Liver (tissue), 9 donors: ENCODE measurements around the gene CBL. TPM values are rescaled to one million over a fixed set of nuclear protein-coding genes. Genes with fewer than 3 reads are reported as not detected.

Experiments used
- DNase-seq: peaks from one replicate; pipeline ENCODE4 v3.0.0-alpha.2; 2017; ENCODE audit warnings: low spot score
- H3K27ac ChIP-seq, 2 donors: one replicate each; pipeline ENCODE4 v1.7.0; 2013; ENCODE audit warnings: inconsistent platforms in 2 of 2, low read length in 2 of 2, control low read depth in 1 of 2, low read depth in 1 of 2, mild to moderate bottlenecking in 1 of 2
- H3K27me3 ChIP-seq, 4 donors: one replicate each; pipeline versions ENCODE4 v1.6.1 to v1.7.0; 2013; ENCODE audit warnings: low read length in 3 of 4, inconsistent platforms in 1 of 4, mild to moderate bottlenecking in 1 of 4, moderate library complexity in 1 of 4; ENCODE audit not compliant: control insufficient read depth in 4 of 4, insufficient read depth in 4 of 4
- H3K36me3 ChIP-seq, 4 donors: one replicate each; pipeline versions ENCODE4 v1.6.1 to v1.7.0; 2013; ENCODE audit warnings: low read length in 3 of 4, mild to moderate bottlenecking in 3 of 4, low read depth in 1 of 4, moderate library complexity in 1 of 4; ENCODE audit not compliant: control insufficient read depth in 4 of 4, insufficient read depth in 3 of 4
- H3K4me1 ChIP-seq, 4 donors: one replicate each; pipeline versions ENCODE4 v1.6.1 to v1.7.0; 2013; ENCODE audit warnings: low read length in 3 of 4, mild to moderate bottlenecking in 3 of 4, moderate library complexity in 1 of 4; ENCODE audit not compliant: control insufficient read depth in 4 of 4, insufficient read depth in 4 of 4
- H3K4me3 ChIP-seq, 3 donors: one replicate each; pipeline versions ENCODE4 v1.6.1 to v1.7.0; 2013; ENCODE audit warnings: low read length in 3 of 3, control low read depth in 1 of 3, low read depth in 1 of 3, mild to moderate bottlenecking in 1 of 3
- H3K9ac ChIP-seq, 2 donors: one replicate each; pipeline ENCODE4 v1.7.0; 2013; ENCODE audit warnings: low read length in 2 of 2, mild to moderate bottlenecking in 2 of 2, moderate library complexity in 2 of 2, control low read depth in 1 of 2, low read depth in 1 of 2
- H3K9me3 ChIP-seq, 4 donors: one replicate each; pipeline versions ENCODE4 v1.6.1 to v1.7.0; 2013; ENCODE audit warnings: low read length in 3 of 4; ENCODE audit not compliant: control insufficient read depth in 4 of 4
- ATF3 ChIP-seq: IDR thresholded peaks from 2 replicates; pipeline ENCODE4 v1.6.1; 2016; ENCODE audit warnings: antibody characterized with exemption
- CTCF ChIP-seq: fragments of 150-350 bp; IDR thresholded peaks from 2 replicates; pipeline ENCODE4 v1.5.1; 2017; ENCODE audit warnings: improper control_type of control experiment, low read depth, low read length; ENCODE audit not compliant: missing input control
- EGR1 ChIP-seq, 2 donors: IDR thresholded peaks; 2 replicates each; pipeline ENCODE4 v1.6.1; 2016 to 2018; ENCODE audit warnings: antibody characterized with exemption in 2 of 2, low read depth in 2 of 2
- FOXA1 ChIP-seq: IDR thresholded peaks from 2 replicates; pipeline ENCODE4 v1.6.1; 2016; ENCODE audit warnings: antibody characterized with exemption
- FOXA2 ChIP-seq: IDR thresholded peaks from 2 replicates; pipeline ENCODE4 v1.6.1; 2016; ENCODE audit warnings: antibody characterized with exemption
- GABPA ChIP-seq, 2 donors: IDR thresholded peaks in 1 of 2; conservative IDR thresholded peaks in 1 of 2; 2 replicates each; pipeline ENCODE4 v1.6.1; 2016; ENCODE audit warnings: antibody characterized with exemption in 2 of 2, mild to moderate bottlenecking in 1 of 2, moderate library complexity in 1 of 2
- HNF4A ChIP-seq, 2 donors: conservative IDR thresholded peaks; 2 replicates each; pipeline ENCODE4 v1.6.1; 2016; ENCODE audit warnings: antibody characterized with exemption in 2 of 2, mild to moderate bottlenecking in 2 of 2
- HNF4G ChIP-seq: IDR thresholded peaks from 2 replicates; pipeline ENCODE4 v1.6.1; 2016; ENCODE audit warnings: antibody characterized with exemption
- JUND ChIP-seq, 2 donors: IDR thresholded peaks; 2 replicates each; pipeline ENCODE4 v1.6.1; 2016; ENCODE audit warnings: antibody characterized with exemption in 2 of 2
- NR2F2 ChIP-seq: IDR thresholded peaks from 2 replicates; pipeline ENCODE4 v1.6.1; 2016; ENCODE audit warnings: antibody characterized with exemption
- RAD21 ChIP-seq, 2 donors: IDR thresholded peaks; 2 replicates each; pipeline ENCODE4 v1.6.1; 2016; ENCODE audit warnings: antibody characterized with exemption in 2 of 2, mild to moderate bottlenecking in 2 of 2
- REST ChIP-seq: IDR thresholded peaks from 2 replicates; pipeline ENCODE4 v1.6.1; 2016; ENCODE audit warnings: antibody characterized with exemption, mild to moderate bottlenecking
- RXRA ChIP-seq, 2 donors: IDR thresholded peaks; 2 replicates each; pipeline ENCODE4 v1.6.1; 2017 to 2018; ENCODE audit warnings: antibody characterized with exemption in 2 of 2, mild to moderate bottlenecking in 1 of 2
- SP1 ChIP-seq: IDR thresholded peaks from 2 replicates; pipeline ENCODE4 v1.6.1; 2018; ENCODE audit warnings: antibody characterized with exemption, mild to moderate bottlenecking
- TAF1 ChIP-seq: conservative IDR thresholded peaks from 2 replicates; pipeline ENCODE4 v1.6.1; 2016; ENCODE audit warnings: antibody characterized with exemption, mild to moderate bottlenecking
- YY1 ChIP-seq: IDR thresholded peaks from 2 replicates; pipeline ENCODE4 v1.6.1; 2016; ENCODE audit warnings: antibody characterized with exemption, mild to moderate bottlenecking
- ZBTB33 ChIP-seq: IDR thresholded peaks from 2 replicates; pipeline ENCODE4 v1.6.1; 2016; ENCODE audit warnings: antibody characterized with exemption
- WGBS: extraction: QIAGEN DNeasy Blood & Tissue Kit; methylation state at CpG from one replicate; pipeline ENCODE4 v1.1.7; 2013; 5-methylcytosine and 5-hydroxymethylcytosine counted together
- polyA plus RNA-seq, 2 donors: library from polyadenylated mRNA; stranded (reverse) in 1 of 2; unstranded in 1 of 2; fragments of 200-250 nt in 1 of 2; fragments of >200 nt in 1 of 2; fragmentation: Nextera tagmentation in 1 of 2; extraction: Ambion mirVana in 1 of 2; gene quantifications; one replicate each; pipeline versions ENCODE4 v1.2.1 to v1.2.3, GENCODE V29; 2013 to 2015
- total RNA-seq, 2 donors: library from RNA; depleted of rRNA; stranded (reverse); fragments of >200 nt; gene quantifications; one replicate each; pipeline ENCODE4 v1.2.3, GENCODE V29; 2014
- TF ChIP-seq, protein P1 (sequence below): IDR thresholded peaks from 2 replicates; pipeline ENCODE4 v1.6.1; 2016; ENCODE audit warnings: antibody characterized with exemption
- donor health status: healthy.
- donor health status: healthy.
- donor health status: healthy.
- donor health status: healthy.
- donor health status: healthy.

Gene CBL
- total and polyA plus RNA-seq, 4 donors: 1.6 to 5.5 (median 3.5) TPM

GRCh38 chr11:119330237-119330636 is 124.1 kb downstream of the CBL start:
- Histone ChIP-seq H3K36me3 (no peaks in the 10 kb centered on the region), H3K4me3 (no peak overlapping the region), H3K9me3 (no peaks in the 10 kb centered on the region), H3K9ac (no peak overlapping the region), H3K4me1 (peaks cover 3 to 6% (median 5%) of the 10 kb centered on the region in 4 donors), H3K27ac (no peak overlapping the region), H3K27me3 (no peaks in the 10 kb centered on the region)
- 44% methylated on average over 1 of the region's 1 CpG for WGBS
- no peak for TF ChIP-seq JUND (IDR thresholded peaks at IDR 0.05)
- no peak for TF ChIP-seq FOXA2
- no peak for TF ChIP-seq RXRA (IDR thresholded peaks at IDR 0.05)
- no peak for TF ChIP-seq ZBTB33
- TF ChIP-seq SP1: no peak
- TF ChIP-seq ATF3: no peak
- TF ChIP-seq REST: no peak
- TF ChIP-seq FOXA1: no peak
- no peak for TF ChIP-seq GABPA (IDR thresholded peaks at IDR 0.05 in 1 of 2, conservative IDR thresholded peaks at IDR 0.05 in 1 of 2)
- no peak for TF ChIP-seq RAD21 (IDR thresholded peaks at IDR 0.05)
- TF ChIP-seq YY1: no peak
- TF ChIP-seq CTCF: no peak
- TF ChIP-seq, protein P1, sequence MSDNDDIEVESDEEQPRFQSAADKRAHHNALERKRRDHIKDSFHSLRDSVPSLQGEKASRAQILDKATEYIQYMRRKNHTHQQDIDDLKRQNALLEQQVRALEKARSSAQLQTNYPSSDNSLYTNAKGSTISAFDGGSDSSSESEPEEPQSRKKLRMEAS: no peak
- no peak for TF ChIP-seq EGR1 (IDR thresholded peaks at IDR 0.05; ENCODE audit: low read depth in 2 of 2)
- no peak for TF ChIP-seq HNF4A (conservative IDR thresholded peaks at IDR 0.05)
- no peak for TF ChIP-seq TAF1
- TF ChIP-seq HNF4G: no peak
- TF ChIP-seq NR2F2: no peak
- no peak for DNase-seq
